Smooth muscle cell (in vitro differentiated cells): ENCODE data around the gene SLC1A7. TPM values are rescaled to one million over a fixed set of nuclear protein-coding genes. Genes with fewer than 3 reads are reported as not detected.

Source experiments
- DNase-seq: peaks from one replicate; lab custom pipeline; 2025; ENCODE audit not compliant: unreplicated experiment; lab: John Stamatoyannopoulos, UW
- H2AFZ ChIP-seq: fragments of 200-600 bp; sonication (generic); 2 replicates; pipeline ENCODE4 v1.6.0; 2016; ENCODE audit warnings: antibody characterized with exemption, low read depth, mild to moderate bottlenecking
- H3F3A ChIP-seq: fragments of 200-600 bp; sonication (generic); 2 replicates; pipeline ENCODE4 v1.6.0; 2017; ENCODE audit warnings: antibody characterized with exemption, low read depth
- H3K27ac ChIP-seq: fragments of 200-600 bp; sonication (generic); 2 replicates; pipeline ENCODE4 v1.5.1; 2016; ENCODE audit warnings: low read depth, mild to moderate bottlenecking
- H3K27me3 ChIP-seq: fragments of 200-600 bp; sonication (generic); 2 replicates; pipeline ENCODE4 v1.6.1; 2016; ENCODE audit warnings: low read depth, mild to moderate bottlenecking
- H3K36me3 ChIP-seq: fragments of 200-600 bp; sonication (generic); 2 replicates; pipeline ENCODE4 v1.5.1; 2016; ENCODE audit warnings: low read depth
- H3K4me1 ChIP-seq: fragments of 200-600 bp; sonication (generic); 2 replicates; pipeline ENCODE4 v1.5.1; 2016; ENCODE audit warnings: low read depth
- H3K4me2 ChIP-seq: fragments of 200-600 bp; sonication (generic); 2 replicates; pipeline ENCODE4 v1.6.0; 2016; ENCODE audit warnings: mild to moderate bottlenecking
- H3K4me3 ChIP-seq: fragments of 200-600 bp; sonication (generic); 2 replicates; pipeline ENCODE4 v1.5.1; 2016; ENCODE audit warnings: mild to moderate bottlenecking
- H3K79me2 ChIP-seq: fragments of 200-600 bp; sonication (generic); 2 replicates; pipeline ENCODE4 v1.6.0; 2016; ENCODE audit warnings: low read depth, mild to moderate bottlenecking
- H3K9ac ChIP-seq: fragments of 200-600 bp; sonication (generic); 2 replicates; pipeline ENCODE4 v1.6.0; 2016; ENCODE audit warnings: low read depth
- H3K9me3 ChIP-seq: fragments of 200-600 bp; sonication (generic); replicated peaks from 2 replicates; pipeline ENCODE4 v1.5.1; 2016; ENCODE audit warnings: low read depth
- H4K20me1 ChIP-seq: fragments of 200-600 bp; sonication (generic); 2 replicates; pipeline ENCODE4 v1.6.0; 2016; ENCODE audit warnings: low read depth
- WGBS: methylation state at CpG from one replicate; pipeline ENCODE4 v1.1.7; 2016; ENCODE audit warnings: low lambda C conversion rate; 5-methylcytosine and 5-hydroxymethylcytosine counted together
- polyA plus RNA-seq: library from polyadenylated mRNA; unstranded; fragments of >200 nt; fragmentation: Nextera tagmentation; extraction: Ambion mirVana; gene quantifications from 2 replicates; pipeline ENCODE4 v1.2.1, GENCODE V29; 2016
- total RNA-seq: library from RNA; depleted of rRNA; stranded (reverse); fragments of >200 nt; gene quantifications from 2 replicates; pipeline ENCODE4 v1.2.3, GENCODE V29; 2014
- TF ChIP-seq, protein P1 (sequence below): fragments of 200-600 bp; sonication (generic); IDR thresholded peaks from 2 replicates; pipeline ENCODE4 v1.5.1; 2017; ENCODE audit warnings: borderline replicate concordance, mild to moderate bottlenecking, antibody characterized with exemption; ENCODE audit not compliant: insufficient read depth, poor library complexity, severe bottlenecking

Gene SLC1A7
- total and polyA plus RNA-seq, 2 experiments from 2014 or later: 0.05 TPM; not detected in 1

DNA sequence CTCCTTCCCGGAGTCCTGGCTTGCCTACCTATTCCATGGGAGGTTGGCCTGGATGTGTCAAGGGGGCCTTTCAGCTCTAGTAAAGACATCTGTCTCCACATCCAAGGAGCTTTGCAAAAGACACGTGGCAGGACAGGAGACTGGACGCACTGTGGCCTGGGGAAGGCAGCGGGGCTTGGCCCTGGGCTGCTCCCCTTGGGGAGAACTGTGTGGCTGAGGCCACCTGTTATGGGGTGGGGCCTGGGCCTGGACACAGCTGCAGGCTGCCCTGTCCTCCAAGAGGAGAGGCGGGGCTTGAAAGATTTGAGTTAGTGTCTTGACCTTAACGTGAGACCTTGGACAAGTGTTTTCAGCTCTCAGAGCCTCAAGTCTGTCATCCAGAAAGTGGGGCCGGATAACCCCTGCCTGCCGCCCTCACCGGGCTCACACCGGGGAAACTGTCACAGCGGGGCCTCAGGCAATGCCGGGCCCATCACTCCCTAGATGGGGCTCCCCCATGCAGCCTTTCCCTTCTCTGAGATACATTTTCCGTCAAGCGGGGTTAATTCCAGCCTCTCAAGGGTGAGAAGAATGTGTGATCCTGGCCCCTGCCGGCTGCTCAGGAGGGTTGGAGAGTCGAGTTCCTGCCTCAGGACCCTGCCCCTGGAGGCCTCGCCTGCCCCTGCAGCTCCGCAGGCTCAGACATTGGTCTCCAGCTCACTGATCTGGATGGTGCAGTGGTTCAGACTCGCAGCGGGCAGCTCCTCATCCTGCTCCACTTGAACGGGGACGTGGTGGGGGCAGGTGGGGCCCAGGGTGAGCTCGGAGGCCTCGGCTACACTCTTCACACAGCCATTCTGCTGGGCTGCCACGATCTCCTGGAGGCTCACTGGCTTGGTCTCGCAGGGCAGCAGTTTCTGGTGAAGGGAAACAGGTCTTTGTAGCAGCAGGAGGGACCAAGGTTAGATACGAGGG lies 54.8 kb downstream of the SLC1A7 start:
- H3K27ac ChIP-seq: no peak overlapping the region
- 73% methylated on average over 27 of the region's 27 CpGs for WGBS
- no peak overlapping the region for H2AFZ ChIP-seq
- no peaks in the 10 kb centered on the region for H3K9me3 ChIP-seq
- no peak overlapping the region for H3K9ac ChIP-seq
- TF ChIP-seq, protein P1, sequence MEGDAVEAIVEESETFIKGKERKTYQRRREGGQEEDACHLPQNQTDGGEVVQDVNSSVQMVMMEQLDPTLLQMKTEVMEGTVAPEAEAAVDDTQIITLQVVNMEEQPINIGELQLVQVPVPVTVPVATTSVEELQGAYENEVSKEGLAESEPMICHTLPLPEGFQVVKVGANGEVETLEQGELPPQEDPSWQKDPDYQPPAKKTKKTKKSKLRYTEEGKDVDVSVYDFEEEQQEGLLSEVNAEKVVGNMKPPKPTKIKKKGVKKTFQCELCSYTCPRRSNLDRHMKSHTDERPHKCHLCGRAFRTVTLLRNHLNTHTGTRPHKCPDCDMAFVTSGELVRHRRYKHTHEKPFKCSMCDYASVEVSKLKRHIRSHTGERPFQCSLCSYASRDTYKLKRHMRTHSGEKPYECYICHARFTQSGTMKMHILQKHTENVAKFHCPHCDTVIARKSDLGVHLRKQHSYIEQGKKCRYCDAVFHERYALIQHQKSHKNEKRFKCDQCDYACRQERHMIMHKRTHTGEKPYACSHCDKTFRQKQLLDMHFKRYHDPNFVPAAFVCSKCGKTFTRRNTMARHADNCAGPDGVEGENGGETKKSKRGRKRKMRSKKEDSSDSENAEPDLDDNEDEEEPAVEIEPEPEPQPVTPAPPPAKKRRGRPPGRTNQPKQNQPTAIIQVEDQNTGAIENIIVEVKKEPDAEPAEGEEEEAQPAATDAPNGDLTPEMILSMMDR: no peak
- H3K4me1 ChIP-seq: no peaks in the 10 kb centered on the region
- no peaks in the 10 kb centered on the region for H3F3A ChIP-seq
- no peak for DNase-seq
- H3K4me2 ChIP-seq: no peak overlapping the region
- H3K27me3 ChIP-seq: no peaks in the 10 kb centered on the region
- no peaks in the 10 kb centered on the region for H3K79me2 ChIP-seq
- H3K36me3 ChIP-seq: no peaks in the 10 kb centered on the region
- H3K4me3 ChIP-seq: no peak overlapping the region
- H4K20me1 ChIP-seq: no peaks in the 10 kb centered on the region

DNA sequence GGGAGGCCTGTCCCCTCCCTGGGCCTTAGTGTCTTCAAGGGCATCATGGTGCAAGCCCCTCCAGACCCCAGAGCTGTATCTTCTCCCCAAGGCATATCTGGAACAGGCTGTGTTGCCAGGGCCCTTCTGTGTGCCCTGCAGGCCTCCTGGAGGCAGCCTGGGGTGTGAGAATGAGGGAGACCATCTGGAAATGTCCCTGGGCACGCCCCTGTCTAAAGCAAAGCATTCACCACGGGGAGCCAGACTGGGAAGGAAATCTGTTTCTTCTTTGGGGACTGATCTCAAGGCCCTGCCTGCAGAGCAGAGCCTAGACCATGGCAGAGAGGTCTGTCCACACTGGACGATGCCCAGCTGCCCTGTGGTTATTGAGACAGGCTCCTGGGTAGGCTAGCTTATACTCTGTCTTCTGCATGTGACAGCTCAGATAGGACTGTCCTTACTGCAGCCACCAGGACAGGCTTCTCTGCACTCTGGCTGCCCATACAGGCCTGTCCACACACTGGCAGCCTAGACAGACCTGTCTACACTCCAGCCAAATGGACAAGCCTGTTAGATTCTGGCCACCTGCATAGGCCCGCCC lies 55.9 kb downstream of the SLC1A7 start:
- H3K4me3 ChIP-seq: no peak overlapping the region
- WGBS: 82% methylated on average over 4 of the region's 4 CpGs
- H4K20me1 ChIP-seq: no peaks in the 10 kb centered on the region
- no peaks in the 10 kb centered on the region for H3K4me1 ChIP-seq
- H3K4me2 ChIP-seq: no peak overlapping the region
- TF ChIP-seq, protein P1: no peak
- H3K9me3 ChIP-seq: no peaks in the 10 kb centered on the region
- DNase-seq: no peak
- no peaks in the 10 kb centered on the region for H3F3A ChIP-seq
- no peaks in the 10 kb centered on the region for H3K79me2 ChIP-seq
- H3K27me3 ChIP-seq: no peaks in the 10 kb centered on the region
- no peak overlapping the region for H3K27ac ChIP-seq
- no peak overlapping the region for H2AFZ ChIP-seq
- no peaks in the 10 kb centered on the region for H3K36me3 ChIP-seq
- no peak overlapping the region for H3K9ac ChIP-seq

DNA sequence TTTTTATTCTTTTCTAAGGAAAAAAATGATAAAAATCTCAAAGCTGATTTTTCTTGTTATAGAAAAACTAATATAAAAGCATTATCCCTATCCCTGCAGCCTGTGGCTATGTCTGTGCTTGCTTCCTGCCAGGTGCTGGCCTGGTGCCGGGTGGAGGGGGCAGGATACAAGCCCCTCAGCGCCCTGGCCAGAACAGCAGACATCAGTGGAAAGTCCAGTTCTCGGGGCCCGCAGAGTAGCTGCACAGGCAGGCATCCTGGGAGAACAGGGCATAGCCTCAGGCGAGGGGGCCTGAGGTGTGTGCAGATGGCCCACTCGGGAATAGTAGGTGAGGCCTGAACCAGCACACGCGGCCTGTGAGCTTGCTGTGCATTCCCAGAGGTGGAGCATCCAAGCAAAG lies 57.0 kb downstream of the SLC1A7 start:
- Histone ChIP-seq H3K4me1 (no peaks in the 10 kb centered on the region), H3K9ac (no peak overlapping the region), H2AFZ (no peak overlapping the region), H3K27ac (no peak overlapping the region), H3F3A (no peaks in the 10 kb centered on the region), H3K4me3 (no peak overlapping the region), H4K20me1 (no peaks in the 10 kb centered on the region), H3K27me3 (no peaks in the 10 kb centered on the region), H3K79me2 (no peaks in the 10 kb centered on the region), H3K9me3 (no peaks in the 10 kb centered on the region), H3K4me2 (no peak overlapping the region), H3K36me3 (no peaks in the 10 kb centered on the region)
- WGBS: 92% methylated on average over 8 of the region's 8 CpGs
- TF ChIP-seq, protein P1: no peak
- DNase-seq: no peak
